Measurements from ENCODE around the gene SULT1E1. TPM values are rescaled to one million over a fixed set of nuclear protein-coding genes. Genes with fewer than 3 reads are reported as not detected.

SULT1E1 gene
- total RNA-seq (2014; rRNA removed; shearing (Covaris generic)) = not detected in 2 replicates
- not detected in 2 replicates for polyA plus RNA-seq (2014; cell fraction: nucleus; rRNA removed)

- no peak for DNase-seq (ENCODE audit: extremely low read depth, low read depth)
Observed at GRCh38 chr4:69860052-69860451, at the start of gene SULT1E1. Gene SULT1E1, minus strand, starts transcription at chr4:69860145. Its CDS starts 2,501 bp downstream, at chr4:69857644.

- no peak for DNase-seq (ENCODE audit: extremely low read depth, low read depth)
Observed at GRCh38 chr4:69909195-69909594, 49.2 kb upstream of the SULT1E1 start.

GRCh38 chr4:69907151-69907550, 47.2 kb upstream of the SULT1E1 start:
- no peak for DNase-seq (ENCODE audit: extremely low read depth, low read depth)

GRCh38 chr4:69896530-69897116, 36.7 kb upstream of the SULT1E1 start:
- DNase-seq (ENCODE audit: extremely low read depth, low read depth) = no peak

GRCh38 chr4:69894721-69895120, 34.8 kb upstream of the SULT1E1 start:
- no peak for DNase-seq (ENCODE audit: extremely low read depth, low read depth)

GRCh38 chr4:69894186-69894585, 34.2 kb upstream of the SULT1E1 start:
- no peak for DNase-seq (ENCODE audit: extremely low read depth, low read depth)

GRCh38 chr4:69888336-69888735, 28.4 kb upstream of the SULT1E1 start:
- no peak for DNase-seq (ENCODE audit: extremely low read depth, low read depth)

- DNase-seq (ENCODE audit: extremely low read depth, low read depth) = no peak
Observed at GRCh38 chr4:69882150-69882549, 22.2 kb upstream of the SULT1E1 start.

- peak; percentile 19 for DNase-seq (ENCODE audit: extremely low read depth, low read depth)
Observed at GRCh38 chr4:69881173-69881773, 21.3 kb upstream of the SULT1E1 start.

GRCh38 chr4:69878250-69878649, 18.3 kb upstream of the SULT1E1 start:
- DNase-seq (ENCODE audit: extremely low read depth, low read depth) = no peak

- no peak for DNase-seq (ENCODE audit: extremely low read depth, low read depth)
Observed at GRCh38 chr4:69877453-69877852, 17.5 kb upstream of the SULT1E1 start.

GRCh38 chr4:69876071-69876470, 16.1 kb upstream of the SULT1E1 start:
- DNase-seq (ENCODE audit: extremely low read depth, low read depth) = no peak

- DNase-seq (ENCODE audit: extremely low read depth, low read depth) = no peak
Observed at GRCh38 chr4:69875576-69875975, 15.6 kb upstream of the SULT1E1 start.

GRCh38 chr4:69874507-69874906, 14.6 kb upstream of the SULT1E1 start:
- no peak for DNase-seq (ENCODE audit: extremely low read depth, low read depth)

- DNase-seq (ENCODE audit: extremely low read depth, low read depth) = no peak
Observed at GRCh38 chr4:69861756-69862155, 1.8 kb upstream of the SULT1E1 start.

GRCh38 chr4:69860521-69861298, 765 bp upstream of the SULT1E1 start:
- no peak for DNase-seq (ENCODE audit: extremely low read depth, low read depth)

- no peak for DNase-seq (ENCODE audit: extremely low read depth, low read depth)
Observed at GRCh38 chr4:69859140-69859685, 732 bp downstream of the SULT1E1 start.

- no peak for DNase-seq (ENCODE audit: extremely low read depth, low read depth)
Observed at GRCh38 chr4:69858690-69859089, 1.3 kb downstream of the SULT1E1 start.

GRCh38 chr4:69855822-69856221, 4.1 kb downstream of the SULT1E1 start:
- no peak for DNase-seq (ENCODE audit: extremely low read depth, low read depth)

GRCh38 chr4:69849969-69850368, 10.0 kb downstream of the SULT1E1 start:
- no peak for DNase-seq (ENCODE audit: extremely low read depth, low read depth)

GRCh38 chr4:69849297-69849696, 10.6 kb downstream of the SULT1E1 start:
- no peak for DNase-seq (ENCODE audit: extremely low read depth, low read depth)

- no peak for DNase-seq (ENCODE audit: extremely low read depth, low read depth)
Observed at GRCh38 chr4:69848028-69848427, 11.9 kb downstream of the SULT1E1 start.

All from NCI-H460 (cell line).